HEK293 (cell line): ENCODE results near the gene DEDD2.

Experiments
- HOXD13 ChIP-seq: sonication (generic); formaldehyde crosslinking; IDR thresholded peaks from 2 replicates; pipeline ENCODE4 v1.8.0; 2022; ENCODE audit warnings: missing genetic modification reagents, borderline replicate concordance
- IKZF3 ChIP-seq: fragments of 450-650 bp; IDR thresholded peaks from 2 replicates; pipeline ENCODE4 v1.5.0; 2018; ENCODE audit warnings: missing biosample characterization, mild to moderate bottlenecking, missing genetic modification characterization, moderate library complexity
- KLF1 ChIP-seq: fragments of 450-650 bp; formaldehyde crosslinking; IDR thresholded peaks from 2 replicates; pipeline ENCODE4 v1.5.1; 2016; ENCODE audit warnings: missing biosample characterization, missing genetic modification characterization
- KLF9 ChIP-seq: fragments of 450-650 bp; formaldehyde crosslinking; IDR thresholded peaks from 2 replicates; pipeline ENCODE4 v1.5.1; 2016; ENCODE audit warnings: missing biosample characterization, missing genetic modification characterization, low read depth
- SP7 ChIP-seq: fragments of 450-650 bp; formaldehyde crosslinking; IDR thresholded peaks from 2 replicates; pipeline ENCODE4 v1.5.1; 2016; ENCODE audit warnings: missing biosample characterization, missing genetic modification characterization
- ZFP37 ChIP-seq: fragments of 450-650 bp; formaldehyde crosslinking; IDR thresholded peaks from 2 replicates; pipeline ENCODE4 v1.5.1; 2016; ENCODE audit warnings: missing biosample characterization, missing genetic modification characterization
- ZNF133 ChIP-seq: fragments of 450-650 bp; formaldehyde crosslinking; IDR thresholded peaks from 2 replicates; pipeline ENCODE4 v1.5.1; 2016; ENCODE audit warnings: missing biosample characterization, missing genetic modification characterization
- ZNF146 ChIP-seq: fragments of 450-650 bp; formaldehyde crosslinking; IDR thresholded peaks from 2 replicates; pipeline ENCODE4 v1.5.1; 2016; ENCODE audit warnings: missing biosample characterization, missing genetic modification characterization
- ZNF223 ChIP-seq: fragments of 450-650 bp; formaldehyde crosslinking; IDR thresholded peaks from 2 replicates; pipeline ENCODE4 v1.5.1; 2016; ENCODE audit warnings: missing biosample characterization, missing genetic modification characterization
- ZNF274 ChIP-seq, 2 experiments: fragments of 200-500 bp in 1 of 2; fragments of 450-650 bp in 1 of 2; sonication (Bioruptor generic) in 1 of 2; formaldehyde crosslinking in 1 of 2; IDR thresholded peaks; 2 replicates each; pipeline versions ENCODE4 v1.5.1 to v1.6.1; 2014 to 2016; ENCODE audit warnings: borderline replicate concordance in 1 of 2, inconsistent platforms in 1 of 2, low read length in 1 of 2, missing biosample characterization in 1 of 2, missing genetic modification characterization in 1 of 2
- ZNF37A ChIP-seq: fragments of 450-650 bp; IDR thresholded peaks from 2 replicates; pipeline ENCODE4 v1.5.1; 2018; ENCODE audit warnings: missing biosample characterization, missing genetic modification characterization
- ZNF394 ChIP-seq: fragments of 450-650 bp; formaldehyde crosslinking; IDR thresholded peaks from 2 replicates; pipeline ENCODE4 v1.5.1; 2016; ENCODE audit warnings: missing biosample characterization, missing genetic modification characterization, mild to moderate bottlenecking, moderate library complexity, borderline replicate concordance
- ZNF423 ChIP-seq: fragments of 450-650 bp; formaldehyde crosslinking; IDR thresholded peaks from 2 replicates; pipeline ENCODE4 v1.5.1; 2016; ENCODE audit warnings: missing biosample characterization, missing genetic modification characterization
- ZNF433 ChIP-seq: fragments of 450-650 bp; formaldehyde crosslinking; IDR thresholded peaks from 2 replicates; pipeline ENCODE4 v1.5.1; 2016; ENCODE audit warnings: missing biosample characterization, missing genetic modification characterization, low read depth
- ZNF558 ChIP-seq: fragments of 450-650 bp; formaldehyde crosslinking; IDR thresholded peaks from 2 replicates; pipeline ENCODE4 v1.5.1; 2016; ENCODE audit warnings: missing biosample characterization, missing genetic modification characterization
- ZNF560 ChIP-seq: fragments of 450-650 bp; formaldehyde crosslinking; IDR thresholded peaks from 2 replicates; pipeline ENCODE4 v1.5.1; 2017; ENCODE audit warnings: missing biosample characterization, missing genetic modification characterization, borderline replicate concordance
- ZNF610 ChIP-seq: fragments of 450-650 bp; formaldehyde crosslinking; IDR thresholded peaks from 2 replicates; pipeline ENCODE4 v1.5.1; 2016; ENCODE audit warnings: missing biosample characterization, missing genetic modification characterization, borderline replicate concordance
- ZNF621 ChIP-seq: fragments of 450-650 bp; formaldehyde crosslinking; IDR thresholded peaks from 2 replicates; pipeline ENCODE4 v1.5.1; 2017; ENCODE audit warnings: missing biosample characterization, missing genetic modification characterization
- ZNF624 ChIP-seq: fragments of 450-650 bp; formaldehyde crosslinking; IDR thresholded peaks from 2 replicates; pipeline ENCODE4 v1.5.1; 2017; ENCODE audit warnings: missing biosample characterization, missing genetic modification characterization
- ZNF664 ChIP-seq: fragments of 450-650 bp; formaldehyde crosslinking; IDR thresholded peaks from 2 replicates; pipeline ENCODE4 v1.5.1; 2016; ENCODE audit warnings: missing biosample characterization, missing genetic modification characterization
- ZNF747 ChIP-seq: fragments of 450-650 bp; formaldehyde crosslinking; IDR thresholded peaks from 2 replicates; pipeline ENCODE4 v1.5.1; 2016; ENCODE audit warnings: missing biosample characterization, missing genetic modification characterization
- ZNF777 ChIP-seq: fragments of 450-650 bp; formaldehyde crosslinking; IDR thresholded peaks from 2 replicates; pipeline ENCODE4 v1.5.1; 2017; ENCODE audit warnings: missing biosample characterization, missing genetic modification characterization, borderline replicate concordance
- ZNF830 ChIP-seq: fragments of 450-650 bp; IDR thresholded peaks from 2 replicates; pipeline ENCODE4 v1.5.0; 2018; ENCODE audit warnings: missing biosample characterization, missing genetic modification characterization, low read depth, mild to moderate bottlenecking, moderate library complexity
- TF ChIP-seq, protein P1 (sequence below): fragments of 450-650 bp; formaldehyde crosslinking; IDR thresholded peaks from 2 replicates; pipeline ENCODE4 v1.5.1; 2016; ENCODE audit warnings: missing biosample characterization, missing genetic modification characterization
- TF ChIP-seq, protein P2 (sequence below): sonication (generic); formaldehyde crosslinking; IDR thresholded peaks from 2 replicates; pipeline ENCODE4 v1.8.1; 2022; ENCODE audit warnings: mild to moderate bottlenecking, moderate library complexity, missing genetic modification reagents
- TF ChIP-seq, protein P3 (sequence below): fragments of 450-650 bp; formaldehyde crosslinking; IDR thresholded peaks from 2 replicates; pipeline ENCODE4 v1.5.1; 2016; ENCODE audit warnings: missing biosample characterization, missing genetic modification characterization
- TF ChIP-seq, protein P4 (sequence below): fragments of 450-650 bp; formaldehyde crosslinking; IDR thresholded peaks from 2 replicates; pipeline ENCODE4 v1.5.1; 2016; ENCODE audit warnings: missing biosample characterization, missing genetic modification characterization
- TF ChIP-seq, protein P5 (sequence below): fragments of 450-650 bp; formaldehyde crosslinking; IDR thresholded peaks from 2 replicates; pipeline ENCODE4 v1.5.1; 2016; ENCODE audit warnings: missing biosample characterization, missing genetic modification characterization
- TF ChIP-seq, protein P6 (sequence below): fragments of 450-650 bp; formaldehyde crosslinking; optimal IDR thresholded peaks from 2 replicates; pipeline ENCODE3; 2016; ENCODE audit warnings: missing biosample characterization, mild to moderate bottlenecking, missing genetic modification characterization

The DEDD2 gene

DNA sequence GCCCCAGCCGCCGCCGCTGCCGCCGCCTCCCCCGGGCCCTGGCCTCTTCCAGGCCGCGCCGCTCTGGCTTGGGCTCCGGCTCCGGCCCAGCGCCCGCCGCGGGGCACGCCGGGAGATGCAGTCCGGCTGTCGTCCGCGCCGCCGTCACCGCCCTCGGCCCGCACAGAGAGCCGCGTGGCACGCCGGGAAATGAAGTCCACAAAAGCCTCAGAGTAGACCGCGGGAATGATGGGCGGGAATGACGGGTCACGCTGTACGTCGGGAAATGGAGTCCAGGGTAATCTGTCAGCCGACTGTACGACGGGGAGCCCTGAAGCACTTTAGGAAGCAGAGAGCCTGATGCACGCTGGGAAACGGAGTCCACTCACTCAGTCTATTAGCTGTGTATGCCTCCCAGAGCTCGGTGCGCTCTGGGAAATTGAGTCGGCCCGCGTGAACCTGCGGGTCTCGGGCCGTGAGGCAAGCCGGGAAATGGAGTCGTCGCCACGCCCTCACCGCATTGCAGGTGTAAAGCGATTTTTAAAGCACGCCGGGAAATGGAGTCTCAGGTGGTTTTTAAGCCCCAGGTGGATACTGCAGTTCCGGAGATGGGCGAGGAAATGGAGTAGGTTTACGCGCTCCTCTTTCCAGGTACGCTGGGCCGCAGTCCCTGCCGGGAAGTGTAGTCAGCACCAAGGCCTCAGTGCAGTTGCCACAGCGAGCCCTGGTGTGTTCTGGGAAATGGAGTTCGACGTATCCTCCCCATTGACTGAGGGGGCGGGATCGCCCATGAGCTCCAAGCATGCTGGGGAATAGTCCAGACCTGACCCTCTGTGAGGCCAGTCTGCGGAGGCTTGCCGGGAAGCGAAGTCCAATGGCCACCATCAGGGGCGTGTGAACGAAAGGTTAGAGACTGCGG, 25.3 kb upstream of the DEDD2 start, which contains the start of gene GSK3A (continued):
- TF ChIP-seq, protein P1, sequence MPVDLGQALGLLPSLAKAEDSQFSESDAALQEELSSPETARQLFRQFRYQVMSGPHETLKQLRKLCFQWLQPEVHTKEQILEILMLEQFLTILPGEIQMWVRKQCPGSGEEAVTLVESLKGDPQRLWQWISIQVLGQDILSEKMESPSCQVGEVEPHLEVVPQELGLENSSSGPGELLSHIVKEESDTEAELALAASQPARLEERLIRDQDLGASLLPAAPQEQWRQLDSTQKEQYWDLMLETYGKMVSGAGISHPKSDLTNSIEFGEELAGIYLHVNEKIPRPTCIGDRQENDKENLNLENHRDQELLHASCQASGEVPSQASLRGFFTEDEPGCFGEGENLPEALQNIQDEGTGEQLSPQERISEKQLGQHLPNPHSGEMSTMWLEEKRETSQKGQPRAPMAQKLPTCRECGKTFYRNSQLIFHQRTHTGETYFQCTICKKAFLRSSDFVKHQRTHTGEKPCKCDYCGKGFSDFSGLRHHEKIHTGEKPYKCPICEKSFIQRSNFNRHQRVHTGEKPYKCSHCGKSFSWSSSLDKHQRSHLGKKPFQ, result no peak; the same call in 1 of the 2 replicates
- TF ChIP-seq ZNF423 (tag by site-specific recombination) (no peak), ZNF610 (tag by site-specific recombination) (no peak), ZNF146 (tag by site-specific recombination) (no peak), ZNF621 (tag by site-specific recombination) (no peak), SP7 (tag by site-specific recombination) (peak; percentile 72), HOXD13 (no peak), ZNF560 (no peak), ZFP37 (no peak), ZNF558 (no peak), ZNF433 (tag by site-specific recombination) (no peak), ZNF624 (no peak), ZNF223 (tag by site-specific recombination) (no peak), ZNF274 (IDR thresholded peaks at IDR 0.05; ENCODE audit: low read length) (no peak), ZNF274 (tag by site-specific recombination; IDR thresholded peaks at IDR 0.05; ENCODE audit: borderline replicate concordance) (no peak), ZNF133 (tag by site-specific recombination) (no peak), ZNF830 (tag by site-specific recombination) (no peak), ZNF664 (tag by site-specific recombination) (peak; percentile 40), ZNF747 (tag by site-specific recombination) (no peak), ZNF37A (tag by site-specific recombination) (no peak), KLF1 (tag by site-specific recombination) (peak; percentile 84), ZNF777 (tag by site-specific recombination) (no peak; the same call in 1 of the 2 replicates), KLF9 (tag by site-specific recombination) (peak; percentile 90), ZNF394 (tag by site-specific recombination) (peak; percentile 69; the same call in 1 of the 2 replicates), IKZF3 (tag by site-specific recombination) (peak; percentile 76)
- TF ChIP-seq, protein P2, sequence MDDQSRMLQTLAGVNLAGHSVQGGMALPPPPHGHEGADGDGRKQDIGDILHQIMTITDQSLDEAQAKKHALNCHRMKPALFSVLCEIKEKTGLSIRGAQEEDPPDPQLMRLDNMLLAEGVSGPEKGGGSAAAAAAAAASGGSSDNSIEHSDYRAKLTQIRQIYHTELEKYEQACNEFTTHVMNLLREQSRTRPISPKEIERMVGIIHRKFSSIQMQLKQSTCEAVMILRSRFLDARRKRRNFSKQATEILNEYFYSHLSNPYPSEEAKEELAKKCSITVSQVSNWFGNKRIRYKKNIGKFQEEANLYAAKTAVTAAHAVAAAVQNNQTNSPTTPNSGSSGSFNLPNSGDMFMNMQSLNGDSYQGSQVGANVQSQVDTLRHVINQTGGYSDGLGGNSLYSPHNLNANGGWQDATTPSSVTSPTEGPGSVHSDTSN, result peak; percentile 83
- TF ChIP-seq, protein P3, sequence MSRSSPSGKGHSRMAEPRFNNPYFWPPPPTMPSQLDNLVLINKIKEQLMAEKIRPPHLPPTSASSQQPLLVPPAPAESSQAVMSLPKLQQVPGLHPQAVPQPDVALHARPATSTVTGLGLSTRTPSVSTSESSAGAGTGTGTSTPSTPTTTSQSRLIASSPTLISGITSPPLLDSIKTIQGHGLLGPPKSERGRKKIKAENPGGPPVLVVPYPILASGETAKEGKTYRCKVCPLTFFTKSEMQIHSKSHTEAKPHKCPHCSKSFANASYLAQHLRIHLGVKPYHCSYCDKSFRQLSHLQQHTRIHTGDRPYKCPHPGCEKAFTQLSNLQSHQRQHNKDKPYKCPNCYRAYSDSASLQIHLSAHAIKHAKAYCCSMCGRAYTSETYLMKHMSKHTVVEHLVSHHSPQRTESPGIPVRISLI, result no peak
- TF ChIP-seq, protein P4, sequence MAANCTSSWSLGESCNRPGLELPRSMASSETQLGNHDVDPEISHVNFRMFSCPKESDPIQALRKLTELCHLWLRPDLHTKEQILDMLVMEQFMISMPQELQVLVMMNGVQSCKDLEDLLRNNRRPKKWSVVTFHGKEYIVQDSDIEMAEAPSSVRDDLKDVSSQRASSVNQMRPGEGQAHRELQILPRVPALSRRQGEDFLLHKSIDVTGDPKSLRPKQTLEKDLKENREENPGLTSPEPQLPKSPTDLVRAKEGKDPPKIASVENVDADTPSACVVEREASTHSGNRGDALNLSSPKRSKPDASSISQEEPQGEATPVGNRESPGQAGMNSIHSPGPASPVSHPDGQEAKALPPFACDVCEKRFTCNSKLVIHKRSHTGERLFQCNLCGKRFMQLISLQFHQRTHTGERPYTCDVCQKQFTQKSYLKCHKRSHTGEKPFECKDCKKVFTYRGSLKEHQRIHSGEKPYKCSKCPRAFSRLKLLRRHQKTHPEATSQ (tag by site-specific recombination), result no peak
- TF ChIP-seq, protein P5, sequence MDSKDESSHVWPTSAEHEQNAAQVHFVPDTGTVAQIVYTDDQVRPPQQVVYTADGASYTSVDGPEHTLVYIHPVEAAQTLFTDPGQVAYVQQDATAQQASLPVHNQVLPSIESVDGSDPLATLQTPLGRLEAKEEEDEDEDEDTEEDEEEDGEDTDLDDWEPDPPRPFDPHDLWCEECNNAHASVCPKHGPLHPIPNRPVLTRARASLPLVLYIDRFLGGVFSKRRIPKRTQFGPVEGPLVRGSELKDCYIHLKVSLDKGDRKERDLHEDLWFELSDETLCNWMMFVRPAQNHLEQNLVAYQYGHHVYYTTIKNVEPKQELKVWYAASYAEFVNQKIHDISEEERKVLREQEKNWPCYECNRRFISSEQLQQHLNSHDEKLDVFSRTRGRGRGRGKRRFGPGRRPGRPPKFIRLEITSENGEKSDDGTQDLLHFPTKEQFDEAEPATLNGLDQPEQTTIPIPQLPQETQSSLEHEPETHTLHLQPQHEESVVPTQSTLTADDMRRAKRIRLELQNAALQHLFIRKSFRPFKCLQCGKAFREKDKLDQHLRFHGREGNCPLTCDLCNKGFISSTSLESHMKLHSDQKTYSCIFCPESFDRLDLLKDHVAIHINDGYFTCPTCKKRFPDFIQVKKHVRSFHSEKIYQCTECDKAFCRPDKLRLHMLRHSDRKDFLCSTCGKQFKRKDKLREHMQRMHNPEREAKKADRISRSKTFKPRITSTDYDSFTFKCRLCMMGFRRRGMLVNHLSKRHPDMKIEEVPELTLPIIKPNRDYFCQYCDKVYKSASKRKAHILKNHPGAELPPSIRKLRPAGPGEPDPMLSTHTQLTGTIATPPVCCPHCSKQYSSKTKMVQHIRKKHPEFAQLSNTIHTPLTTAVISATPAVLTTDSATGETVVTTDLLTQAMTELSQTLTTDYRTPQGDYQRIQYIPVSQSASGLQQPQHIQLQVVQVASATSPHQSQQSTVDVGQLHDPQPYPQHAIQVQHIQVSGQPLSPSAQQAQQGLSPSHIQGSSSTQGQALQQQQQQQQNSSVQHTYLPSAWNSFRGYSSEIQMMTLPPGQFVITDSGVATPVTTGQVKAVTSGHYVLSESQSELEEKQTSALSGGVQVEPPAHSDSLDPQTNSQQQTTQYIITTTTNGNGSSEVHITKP (tag by site-specific recombination), result peak; percentile 85
- TF ChIP-seq, protein P6, sequence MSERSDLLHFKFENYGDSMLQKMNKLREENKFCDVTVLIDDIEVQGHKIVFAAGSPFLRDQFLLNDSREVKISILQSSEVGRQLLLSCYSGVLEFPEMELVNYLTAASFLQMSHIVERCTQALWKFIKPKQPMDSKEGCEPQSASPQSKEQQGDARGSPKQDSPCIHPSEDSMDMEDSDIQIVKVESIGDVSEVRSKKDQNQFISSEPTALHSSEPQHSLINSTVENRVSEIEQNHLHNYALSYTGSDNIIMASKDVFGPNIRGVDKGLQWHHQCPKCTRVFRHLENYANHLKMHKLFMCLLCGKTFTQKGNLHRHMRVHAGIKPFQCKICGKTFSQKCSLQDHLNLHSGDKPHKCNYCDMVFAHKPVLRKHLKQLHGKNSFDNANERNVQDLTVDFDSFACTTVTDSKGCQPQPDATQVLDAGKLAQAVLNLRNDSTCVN, result peak; percentile 80
